Activated CD4-positive, alpha-beta memory T cell treated with anti-CD3 and anti-CD28 coated beads, Interleukin-2, amount 10 ng/mL, durations not matched to agents 7 days and 5 days (primary cell): ENCODE results near the gene USP6NL. TPM values are rescaled to one million over a fixed set of nuclear protein-coding genes. Genes with fewer than 3 reads are reported as not detected.
A peak's percentile ranks its signal among the peaks of the same experiment; 100 is the strongest.

Experiments used
- CTCF ChIA-PET: fragments of 350-600 bp; sonication (Branson Sonifier 250); formaldehyde crosslinking; loops from one replicate; lab custom pipeline; 2021; ENCODE audit warnings: antibody characterized with exemption, inconsistent platforms; lab: Charles Lee
- POLR2A ChIA-PET: fragments of 350-600 bp; sonication (Branson Sonifier 250); formaldehyde crosslinking; loops from one replicate; lab custom pipeline; 2021; ENCODE audit warnings: antibody characterized with exemption; lab: Charles Lee
- DNase-seq: peaks from one replicate; pipeline ENCODE4 v3.0.0-alpha.2; 2020
- H3K27ac Mint-ChIP-seq: one replicate; pipeline ENCODE4 v1.8.0; 2021; ENCODE audit warnings: mild to moderate bottlenecking, mixed read lengths
- H3K27me3 Mint-ChIP-seq: one replicate; pipeline ENCODE4 v1.8.0; 2021; ENCODE audit warnings: mixed read lengths
- H3K36me3 Mint-ChIP-seq: one replicate; pipeline ENCODE4 v1.8.0; 2021; ENCODE audit warnings: low read depth, mixed read lengths
- H3K4me1 Mint-ChIP-seq: one replicate; pipeline ENCODE4 v1.8.0; 2021; ENCODE audit warnings: mixed read lengths
- H3K4me3 Mint-ChIP-seq: one replicate; pipeline ENCODE4 v1.8.0; 2021; ENCODE audit warnings: mild to moderate bottlenecking, mixed read lengths
- H3K9me3 Mint-ChIP-seq: one replicate; pipeline ENCODE4 v1.8.0; 2021; ENCODE audit warnings: mixed read lengths
- total RNA-seq, 2 experiments: library from RNA; stranded (reverse); gene quantifications; one replicate each; pipeline ENCODE4 v1.2.3, GENCODE V29; 2021

The USP6NL gene
- total RNA-seq, 2 experiments from 2014 or later = 0.80 to 0.83 TPM

DNA sequence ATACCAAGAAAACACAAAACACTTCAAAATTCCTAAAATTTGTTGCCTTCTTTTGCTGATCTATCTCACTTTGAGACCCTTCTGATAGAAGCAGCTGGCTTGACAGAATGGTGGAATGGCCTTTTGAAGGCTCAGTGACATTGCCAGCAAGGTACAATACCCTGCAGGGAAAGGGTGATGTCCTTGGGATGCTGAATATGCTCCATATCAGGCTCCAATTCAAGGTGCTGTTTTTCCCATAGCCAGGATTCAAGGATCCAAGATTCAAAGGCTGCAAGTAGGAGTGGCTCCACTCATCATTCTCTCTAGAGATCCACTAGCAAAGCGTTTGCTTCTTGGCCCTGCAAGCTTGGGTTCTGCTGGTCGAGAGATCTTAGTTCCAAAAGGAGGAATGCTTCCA, 120.4 kb downstream of the USP6NL start:
- Mint-ChIP-seq H3K4me1 (no peaks in the 10 kb centered on the region), H3K27ac (no peak overlapping the region), H3K27me3 (no peaks in the 10 kb centered on the region), H3K9me3 (no peaks in the 10 kb centered on the region), H3K36me3 (no peaks in the 10 kb centered on the region), H3K4me3 (no peak overlapping the region)
- POLR2A ChIA-PET = no interaction called here
- CTCF ChIA-PET = no interaction called here
- no peak for DNase-seq

DNA sequence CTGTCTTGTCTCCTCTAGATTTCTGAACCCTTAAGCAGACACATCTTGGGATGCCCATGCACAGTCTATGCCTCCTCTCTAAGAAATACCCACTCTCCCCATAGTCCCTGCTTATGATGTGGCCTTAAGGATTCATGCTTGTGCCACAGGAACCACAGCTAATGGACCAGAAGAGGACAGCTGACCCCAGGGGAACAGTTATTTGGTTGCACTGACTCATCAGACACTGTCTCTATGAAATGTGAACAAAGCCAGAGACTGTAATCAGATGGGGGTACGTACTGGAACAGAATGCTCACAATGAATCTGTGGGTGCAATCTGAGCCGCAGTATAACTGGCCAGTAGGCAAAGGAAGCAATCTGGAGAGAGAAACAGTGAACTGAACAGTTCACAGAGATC, 121.9 kb downstream of the USP6NL start:
- H3K4me1 Mint-ChIP-seq = no peaks in the 10 kb centered on the region
- H3K27me3 Mint-ChIP-seq = no peaks in the 10 kb centered on the region
- no peak overlapping the region for H3K27ac Mint-ChIP-seq
- POLR2A ChIA-PET = no interaction called here
- H3K4me3 Mint-ChIP-seq = no peak overlapping the region
- H3K9me3 Mint-ChIP-seq = no peaks in the 10 kb centered on the region
- DNase-seq = no peak
- CTCF ChIA-PET = no interaction called here
- no peaks in the 10 kb centered on the region for H3K36me3 Mint-ChIP-seq

DNA sequence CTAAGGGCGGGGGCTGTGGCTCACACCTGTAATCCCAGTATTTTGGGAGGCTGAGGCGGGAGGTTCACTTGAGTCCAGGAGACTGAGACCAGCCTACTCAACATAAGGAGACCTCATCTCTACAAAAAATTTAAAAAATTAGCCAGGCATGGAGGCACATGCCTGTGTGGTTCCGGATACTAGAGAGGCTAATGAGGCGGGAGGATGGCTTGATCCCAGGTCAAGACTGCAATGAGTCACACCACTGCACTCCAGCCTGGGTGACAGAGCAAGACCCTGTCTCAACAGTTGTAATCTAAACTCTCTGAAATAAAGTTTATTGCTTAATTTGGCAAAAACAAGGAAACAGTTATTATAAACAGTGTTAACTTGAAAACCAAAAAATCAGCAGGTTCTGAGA, 123.3 kb downstream of the USP6NL start:
- CTCF ChIA-PET = no interaction called here
- POLR2A ChIA-PET = no interaction called here
- H3K27me3 Mint-ChIP-seq = no peaks in the 10 kb centered on the region
- no peaks in the 10 kb centered on the region for H3K4me1 Mint-ChIP-seq
- H3K9me3 Mint-ChIP-seq = no peaks in the 10 kb centered on the region
- H3K27ac Mint-ChIP-seq = no peak overlapping the region
- DNase-seq = no peak
- H3K4me3 Mint-ChIP-seq = no peak overlapping the region
- no peaks in the 10 kb centered on the region for H3K36me3 Mint-ChIP-seq

DNA sequence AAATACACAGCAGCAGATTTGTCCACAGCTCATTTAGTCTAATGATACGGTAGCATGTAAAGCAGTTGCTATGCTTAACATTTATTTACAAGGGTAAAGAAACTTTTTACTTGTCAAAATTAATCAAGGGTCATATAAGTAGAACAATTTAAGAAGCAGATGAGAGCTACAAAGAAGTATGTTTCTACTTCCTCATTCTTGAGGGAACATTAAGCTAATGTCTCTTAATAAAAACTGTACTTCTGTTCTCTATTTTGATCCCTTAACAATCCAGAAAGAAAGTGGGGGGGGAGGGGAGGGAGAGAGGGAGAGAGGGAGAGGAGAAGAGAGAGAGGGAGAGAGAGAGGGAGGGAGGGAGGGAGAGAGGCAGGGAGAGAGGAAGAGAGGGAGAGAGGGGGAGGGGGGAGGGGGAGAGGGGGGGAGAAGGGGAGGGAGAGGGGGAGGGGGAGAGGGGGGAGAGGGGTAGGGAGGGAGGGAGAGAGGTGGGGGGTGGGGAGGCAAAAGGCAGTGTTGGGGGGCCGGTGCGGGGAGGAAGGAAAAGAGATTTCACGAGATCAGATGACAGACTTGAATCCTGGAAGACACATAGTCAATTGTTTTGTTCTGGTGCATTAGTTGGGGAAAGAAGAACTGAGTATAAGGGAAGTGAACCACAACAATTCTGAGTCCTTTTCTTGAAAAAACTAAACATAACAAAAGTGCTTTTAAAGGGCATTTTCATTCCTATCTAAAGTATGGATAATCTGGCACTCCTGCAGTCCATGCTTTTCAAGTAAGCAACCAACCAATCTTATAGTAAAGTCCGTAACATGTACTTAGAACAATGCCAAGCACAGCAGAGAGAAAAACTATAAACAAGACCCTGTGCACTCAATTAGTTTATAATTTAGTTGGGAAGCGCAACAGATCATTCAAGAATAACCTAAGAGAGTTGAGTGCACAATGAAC, 128.0 kb downstream of the USP6NL start:
- no peak for DNase-seq
- Mint-ChIP-seq H3K9me3 (no peaks in the 10 kb centered on the region), H3K27ac (no peak overlapping the region), H3K4me1 (peaks cover 8% of the 10 kb centered on the region), H3K4me3 (no peak overlapping the region), H3K27me3 (no peaks in the 10 kb centered on the region), H3K36me3 (no peaks in the 10 kb centered on the region)
- ChIA-PET POLR2A (no interaction called here), CTCF (interaction anchor here (0.6 to 1.4 kb wide), 2 partner anchors 48 to 274 kb away, joined by 3 read pairs; no protein-coding TSS in a partner anchor)

DNA sequence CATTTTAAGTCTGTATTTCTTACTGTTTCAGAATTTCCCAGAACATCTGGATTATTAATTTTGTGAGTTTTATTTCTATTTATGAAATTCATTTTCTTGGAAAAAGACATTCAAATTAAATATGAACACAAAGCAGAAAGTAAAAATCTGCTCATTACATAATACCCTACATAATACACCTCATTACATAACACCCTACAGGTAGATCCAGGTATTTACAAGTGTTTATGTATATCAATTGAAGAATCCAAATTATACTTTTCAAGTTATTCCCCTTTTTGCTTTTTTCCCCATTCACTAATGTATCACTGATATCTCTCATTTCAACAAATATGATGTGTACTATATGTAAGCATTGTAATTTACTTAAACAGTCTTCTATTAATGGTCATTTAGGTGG, 129.1 kb downstream of the USP6NL start:
- CTCF ChIA-PET = no interaction called here
- H3K27me3 Mint-ChIP-seq = no peaks in the 10 kb centered on the region
- DNase-seq = no peak
- no peaks in the 10 kb centered on the region for H3K36me3 Mint-ChIP-seq
- H3K4me3 Mint-ChIP-seq = no peak overlapping the region
- POLR2A ChIA-PET = no interaction called here
- no peak overlapping the region for H3K27ac Mint-ChIP-seq
- peaks cover 8% of the 10 kb centered on the region for H3K4me1 Mint-ChIP-seq
- H3K9me3 Mint-ChIP-seq = no peaks in the 10 kb centered on the region

DNA sequence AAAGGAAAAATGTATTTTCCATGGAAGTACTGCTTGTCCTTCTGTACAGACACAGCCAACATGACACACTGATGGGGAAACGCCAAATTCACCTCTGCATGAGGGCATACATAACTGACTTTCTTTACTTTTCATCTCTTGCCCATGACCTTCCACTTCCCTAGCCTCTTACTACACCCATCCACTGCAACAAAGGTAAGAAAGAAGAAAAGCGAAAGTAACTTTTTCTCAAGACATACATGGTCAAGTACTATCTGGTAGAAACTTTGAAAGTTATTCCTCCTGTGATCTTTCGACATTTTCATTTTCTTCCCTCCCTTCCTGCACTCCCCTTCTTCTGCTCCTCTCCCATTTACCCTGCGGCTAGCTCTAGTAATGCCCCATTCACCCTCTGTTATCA, 130.8 kb downstream of the USP6NL start:
- Mint-ChIP-seq H3K4me3 (no peak overlapping the region), H3K9me3 (no peaks in the 10 kb centered on the region)

DNA sequence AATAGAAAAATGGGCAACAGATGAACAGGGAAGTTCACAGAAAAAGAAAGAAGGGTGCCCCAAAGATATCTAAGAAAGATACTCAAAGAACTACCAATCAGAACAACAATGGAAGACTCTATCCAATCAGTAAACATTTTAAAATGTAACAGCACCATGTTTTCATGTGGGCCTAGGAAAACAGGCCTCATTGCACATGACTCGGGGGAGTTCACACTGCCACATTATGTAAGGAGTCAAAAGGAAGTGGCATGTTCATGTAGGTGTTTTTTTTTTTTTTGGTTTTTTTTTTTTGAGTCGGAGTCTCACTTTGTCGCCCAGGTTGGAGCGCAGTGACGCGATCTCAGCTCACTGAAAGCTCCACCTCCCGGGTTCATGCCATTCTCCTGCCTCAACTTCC, 132.2 kb downstream of the USP6NL start:
- POLR2A ChIA-PET = no interaction called here
- Mint-ChIP-seq H3K4me3 (no peak overlapping the region), H3K4me1 (peaks cover 8% of the 10 kb centered on the region), H3K27ac (no peak overlapping the region), H3K9me3 (no peaks in the 10 kb centered on the region), H3K36me3 (no peaks in the 10 kb centered on the region), H3K27me3 (no peaks in the 10 kb centered on the region)
- CTCF ChIA-PET = interaction anchor here (1.2 kb wide), 1 partner anchor 278 kb away, joined by 5 read pairs; no protein-coding TSS in a partner anchor
- no peak for DNase-seq

More for the DNA sequence above, 130.8 kb downstream of the USP6NL start:
- ChIA-PET CTCF (no interaction called here), POLR2A (no interaction called here)
- DNase-seq = no peak
- Mint-ChIP-seq H3K36me3 (no peaks in the 10 kb centered on the region), H3K27me3 (no peaks in the 10 kb centered on the region), H3K4me1 (peaks cover 8% of the 10 kb centered on the region), H3K27ac (no peak overlapping the region)

DNA sequence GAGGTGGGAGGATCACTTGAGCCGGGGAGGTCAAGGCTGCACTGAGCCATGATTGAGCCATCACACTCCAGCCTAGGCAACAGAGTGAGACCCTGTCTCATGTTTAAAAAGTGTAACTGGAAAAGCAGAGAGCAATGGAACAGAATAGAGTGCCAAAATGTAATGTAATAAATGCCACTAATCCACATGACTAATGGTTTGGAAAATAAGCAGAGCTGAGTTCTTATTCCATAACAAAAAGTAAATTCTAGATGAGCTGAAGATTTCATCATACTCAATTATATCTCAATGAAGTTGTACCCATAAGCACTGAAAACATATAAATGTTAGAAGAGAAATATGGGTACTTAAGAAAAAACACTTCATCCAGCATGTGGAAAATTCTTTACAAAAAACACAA, 132.6 kb downstream of the USP6NL start:
- H3K27ac Mint-ChIP-seq = no peak overlapping the region
- H3K27me3 Mint-ChIP-seq = no peaks in the 10 kb centered on the region
- H3K4me1 Mint-ChIP-seq = peaks cover 8% of the 10 kb centered on the region
- no peak overlapping the region for H3K4me3 Mint-ChIP-seq
- ChIA-PET CTCF (interaction anchor here (1.2 kb wide), 1 partner anchor 279 kb away, joined by 5 read pairs; no protein-coding TSS in a partner anchor), POLR2A (no interaction called here)
- no peak for DNase-seq
- no peaks in the 10 kb centered on the region for H3K9me3 Mint-ChIP-seq
- no peaks in the 10 kb centered on the region for H3K36me3 Mint-ChIP-seq

DNA sequence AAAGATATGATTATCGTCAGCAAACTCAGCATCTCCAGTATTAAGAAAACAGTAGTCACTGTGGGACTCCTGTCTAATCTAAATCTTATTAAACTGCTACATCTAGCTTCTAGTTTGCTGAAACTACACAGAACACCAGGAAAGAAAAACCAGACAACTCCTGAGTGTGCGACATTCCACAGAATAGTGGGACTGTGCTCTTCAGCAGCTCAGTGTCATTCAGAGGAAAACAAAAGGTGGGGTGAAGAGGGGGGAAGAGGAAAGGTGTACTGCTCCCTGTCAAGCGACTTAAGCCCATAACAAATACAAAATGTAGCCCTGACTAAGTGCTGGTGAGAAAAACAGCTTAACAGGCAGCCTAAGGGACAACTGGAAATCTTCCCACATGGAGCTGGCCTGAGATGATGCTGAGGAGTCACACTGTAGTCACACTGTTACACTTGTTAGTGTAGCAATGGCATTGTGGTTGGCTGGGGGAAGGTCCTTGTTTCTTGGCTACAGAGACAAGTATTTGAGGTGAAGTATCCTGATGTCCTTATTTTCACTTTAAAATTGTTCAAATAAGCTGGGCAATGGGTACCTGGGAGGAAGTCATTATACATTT, 135.5 kb downstream of the USP6NL start:
- Mint-ChIP-seq H3K27ac (no peak overlapping the region), H3K4me1 (peaks cover 7% of the 10 kb centered on the region), H3K36me3 (no peaks in the 10 kb centered on the region), H3K4me3 (no peak overlapping the region), H3K9me3 (no peaks in the 10 kb centered on the region), H3K27me3 (no peaks in the 10 kb centered on the region)
- ChIA-PET POLR2A (interaction anchor here (1.2 kb wide), 1 partner anchor 16 kb away, joined by 3 read pairs; no protein-coding TSS in a partner anchor), CTCF (interaction anchor here (0.7 kb wide), 1 partner anchor 465 kb away, joined by 3 read pairs; no protein-coding TSS in a partner anchor)
- no peak for DNase-seq

DNA sequence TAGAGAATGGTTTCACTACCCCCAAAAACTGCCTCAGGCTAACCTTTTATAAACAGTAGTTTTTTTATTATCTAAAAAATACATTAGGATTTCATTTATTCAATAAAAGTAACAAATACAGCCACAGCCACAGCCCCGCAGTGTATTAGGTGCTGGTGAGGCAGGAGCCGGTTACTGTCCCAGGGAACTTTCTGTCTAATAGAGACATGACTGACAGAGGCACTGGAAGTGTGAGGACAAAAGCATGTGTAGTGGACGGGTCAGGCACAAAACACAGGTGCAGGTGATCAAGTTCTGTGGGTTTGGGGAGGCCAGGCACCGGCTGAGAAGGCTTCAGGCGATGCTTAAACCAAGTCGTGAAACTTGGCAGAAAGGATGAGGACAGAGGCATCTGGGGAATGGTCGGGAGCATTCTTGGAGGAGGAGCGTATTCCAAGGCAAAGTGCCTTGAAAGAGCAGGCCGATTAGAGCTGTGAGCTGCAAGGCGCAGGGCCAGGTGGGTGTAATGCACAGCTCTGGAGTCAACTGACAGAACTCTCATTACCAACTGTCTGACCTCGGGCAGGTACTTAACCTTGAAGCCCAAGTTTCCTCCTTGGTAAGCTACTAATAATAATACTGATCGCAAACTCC, 138.2 kb downstream of the USP6NL start:
- ChIA-PET CTCF (interaction anchor here (1.6 kb wide), 1 partner anchor 284 kb away, joined by 3 read pairs; no protein-coding TSS in a partner anchor), POLR2A (no interaction called here)
- no peak for DNase-seq
- Mint-ChIP-seq H3K9me3 (no peaks in the 10 kb centered on the region), H3K4me1 (no peaks in the 10 kb centered on the region), H3K27me3 (no peaks in the 10 kb centered on the region), H3K4me3 (no peak overlapping the region), H3K36me3 (no peaks in the 10 kb centered on the region), H3K27ac (no peak overlapping the region)

DNA sequence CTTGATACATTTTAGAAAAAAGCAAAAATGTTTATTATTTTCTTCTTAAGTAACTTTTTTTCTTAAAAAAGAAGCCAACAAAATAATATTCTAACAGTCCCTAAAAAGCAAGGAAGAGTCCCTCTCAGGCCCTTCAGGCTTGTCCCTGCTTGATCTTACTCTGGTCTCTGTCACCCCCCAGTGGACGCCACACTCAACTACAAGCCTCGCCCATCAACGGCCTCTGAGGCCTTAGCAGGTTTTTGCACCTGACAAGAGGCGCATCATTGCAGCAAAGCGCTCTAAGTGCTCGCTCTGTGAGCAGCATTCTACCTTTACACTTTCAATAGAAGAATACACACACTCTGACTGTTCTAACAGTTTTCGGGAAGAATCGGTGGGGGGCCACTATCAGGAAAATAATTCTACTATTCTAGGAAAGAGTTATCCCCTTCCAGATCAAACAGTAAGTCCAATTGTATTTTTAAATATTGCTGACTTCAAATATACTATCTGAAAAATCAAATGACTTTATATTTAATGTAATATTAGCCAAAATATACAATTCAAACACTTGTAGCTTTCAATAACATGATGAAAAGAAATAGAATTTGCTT, 139.2 kb downstream of the USP6NL start:
- Mint-ChIP-seq H3K4me1 (no peaks in the 10 kb centered on the region), H3K4me3 (no peak overlapping the region), H3K27ac (no peak overlapping the region), H3K27me3 (no peaks in the 10 kb centered on the region), H3K36me3 (no peaks in the 10 kb centered on the region), H3K9me3 (no peaks in the 10 kb centered on the region)
- POLR2A ChIA-PET = no interaction called here
- CTCF ChIA-PET = interaction anchor here (1.6 kb wide), 1 partner anchor 285 kb away, joined by 3 read pairs; no protein-coding TSS in a partner anchor
- DNase-seq = peak; percentile 78

DNA sequence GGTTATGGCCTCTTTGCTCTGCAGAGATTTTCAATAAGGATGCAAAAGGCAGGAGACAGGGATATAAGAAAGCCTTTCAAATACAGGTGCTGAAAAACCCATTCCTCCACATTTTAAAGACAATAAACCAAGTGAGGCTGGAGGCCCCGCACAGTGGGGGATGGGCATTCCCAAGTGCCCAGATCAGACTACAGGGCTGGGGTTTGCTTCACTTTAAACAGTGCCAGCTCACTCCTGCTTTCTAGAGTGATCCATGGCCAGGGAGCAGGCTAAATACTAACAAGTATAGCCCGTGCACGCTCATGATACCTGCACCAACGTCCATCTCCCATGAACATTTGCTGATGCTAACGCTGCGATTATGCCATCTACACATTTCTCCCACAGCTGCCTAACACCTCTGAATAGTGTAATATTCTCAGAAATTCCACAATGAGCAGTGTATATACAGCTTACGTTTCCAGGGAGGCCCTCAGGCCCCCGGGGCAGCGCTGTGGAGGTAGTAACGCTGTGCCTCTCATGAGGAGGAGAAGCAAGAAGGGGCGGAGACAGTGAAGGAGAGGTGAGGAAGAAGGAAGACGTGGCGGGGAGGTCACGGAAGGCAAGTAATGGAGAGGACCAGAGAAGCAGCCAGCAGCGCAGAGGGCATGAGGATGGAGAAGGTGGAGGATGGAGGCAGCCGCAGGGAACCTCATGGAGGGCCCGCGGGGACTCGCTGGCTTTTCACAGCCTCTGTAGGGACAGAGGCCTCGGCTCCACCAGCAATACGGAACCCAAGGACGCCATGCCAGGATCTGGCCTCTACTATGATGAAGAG, 141.7 kb downstream of the USP6NL start:
- CTCF ChIA-PET = no interaction called here
- Mint-ChIP-seq H3K9me3 (no peaks in the 10 kb centered on the region), H3K27me3 (no peaks in the 10 kb centered on the region), H3K4me1 (no peaks in the 10 kb centered on the region), H3K4me3 (no peak overlapping the region), H3K27ac (no peak overlapping the region), H3K36me3 (no peaks in the 10 kb centered on the region)
- DNase-seq = no peak
- POLR2A ChIA-PET = no interaction called here
